GM12864 (cell line): ENCODE data around the gene MUC15.

Experiments
- DNase-seq: peaks from one replicate; pipeline ENCODE4 v3.0.0-alpha.2; 2011; ENCODE audit warnings: low read depth
- H3K4me3 ChIP-seq: 2 replicates; pipeline ENCODE4 v1.5.1; 2011; ENCODE audit warnings: mild to moderate bottlenecking, low read depth, low read length, control low read depth
- TF ChIP-seq, protein P1 (sequence below): IDR thresholded peaks from 2 replicates; pipeline ENCODE4 v1.5.1; 2011; ENCODE audit warnings: low read depth, mild to moderate bottlenecking, moderate library complexity, low read length, control low read depth, inconsistent platforms; ENCODE audit errors: missing control alignments

The MUC15 gene

GRCh38 chr11:26522912-26523610 lies 49.0 kb downstream of the MUC15 start:
- peak; percentile 4 for DNase-seq

DNA sequence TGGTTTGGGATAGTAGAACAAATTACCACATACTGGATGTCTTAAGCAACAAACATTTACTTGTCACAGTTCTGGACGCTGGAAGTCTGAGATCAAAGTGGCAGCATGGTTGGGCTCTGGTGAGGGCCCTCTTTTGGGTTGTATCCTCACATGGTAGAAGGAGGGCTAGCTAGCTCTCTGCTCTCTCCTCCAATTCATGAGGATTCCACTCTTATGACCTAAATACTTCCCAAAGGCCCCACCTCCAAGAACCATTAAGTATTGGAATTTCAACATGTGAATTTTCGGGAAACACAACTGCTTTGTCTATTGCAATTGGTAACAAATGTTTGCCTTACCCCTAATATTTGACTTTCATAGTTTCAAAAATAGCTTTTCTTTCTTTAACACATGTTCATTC lies 52.6 kb downstream of the MUC15 start:
- TF ChIP-seq, protein P1, sequence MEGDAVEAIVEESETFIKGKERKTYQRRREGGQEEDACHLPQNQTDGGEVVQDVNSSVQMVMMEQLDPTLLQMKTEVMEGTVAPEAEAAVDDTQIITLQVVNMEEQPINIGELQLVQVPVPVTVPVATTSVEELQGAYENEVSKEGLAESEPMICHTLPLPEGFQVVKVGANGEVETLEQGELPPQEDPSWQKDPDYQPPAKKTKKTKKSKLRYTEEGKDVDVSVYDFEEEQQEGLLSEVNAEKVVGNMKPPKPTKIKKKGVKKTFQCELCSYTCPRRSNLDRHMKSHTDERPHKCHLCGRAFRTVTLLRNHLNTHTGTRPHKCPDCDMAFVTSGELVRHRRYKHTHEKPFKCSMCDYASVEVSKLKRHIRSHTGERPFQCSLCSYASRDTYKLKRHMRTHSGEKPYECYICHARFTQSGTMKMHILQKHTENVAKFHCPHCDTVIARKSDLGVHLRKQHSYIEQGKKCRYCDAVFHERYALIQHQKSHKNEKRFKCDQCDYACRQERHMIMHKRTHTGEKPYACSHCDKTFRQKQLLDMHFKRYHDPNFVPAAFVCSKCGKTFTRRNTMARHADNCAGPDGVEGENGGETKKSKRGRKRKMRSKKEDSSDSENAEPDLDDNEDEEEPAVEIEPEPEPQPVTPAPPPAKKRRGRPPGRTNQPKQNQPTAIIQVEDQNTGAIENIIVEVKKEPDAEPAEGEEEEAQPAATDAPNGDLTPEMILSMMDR, result no peak
- no peak for DNase-seq
- H3K4me3 ChIP-seq, result no peak overlapping the region

More at GRCh38 chr11:26522912-26523610, 49.0 kb downstream of the MUC15 start:
- TF ChIP-seq, protein P1, result peak; percentile 51
- no peak overlapping the region for H3K4me3 ChIP-seq

DNA sequence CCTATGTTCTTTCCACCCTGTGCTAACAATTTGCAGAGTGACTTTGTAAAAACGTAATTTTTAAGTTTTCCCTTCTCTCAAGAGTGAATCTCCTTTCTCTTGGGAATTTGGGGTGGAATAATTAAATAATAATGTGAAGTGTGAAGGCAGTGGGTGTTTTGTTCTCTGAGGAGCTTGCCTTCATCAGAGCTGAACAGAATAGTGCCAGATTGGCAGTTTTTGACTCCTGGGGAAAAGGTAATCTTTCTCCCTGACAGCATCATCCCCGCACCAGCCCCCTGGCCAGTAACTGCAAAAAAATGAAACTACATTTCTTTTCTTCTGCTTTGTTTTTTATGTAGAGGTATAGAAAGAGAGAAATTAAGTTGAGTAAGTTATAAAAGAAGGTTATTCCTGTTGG lies 59.9 kb downstream of the MUC15 start:
- DNase-seq, result no peak
- H3K4me3 ChIP-seq, result no peak overlapping the region
- TF ChIP-seq, protein P1, result no peak

DNA sequence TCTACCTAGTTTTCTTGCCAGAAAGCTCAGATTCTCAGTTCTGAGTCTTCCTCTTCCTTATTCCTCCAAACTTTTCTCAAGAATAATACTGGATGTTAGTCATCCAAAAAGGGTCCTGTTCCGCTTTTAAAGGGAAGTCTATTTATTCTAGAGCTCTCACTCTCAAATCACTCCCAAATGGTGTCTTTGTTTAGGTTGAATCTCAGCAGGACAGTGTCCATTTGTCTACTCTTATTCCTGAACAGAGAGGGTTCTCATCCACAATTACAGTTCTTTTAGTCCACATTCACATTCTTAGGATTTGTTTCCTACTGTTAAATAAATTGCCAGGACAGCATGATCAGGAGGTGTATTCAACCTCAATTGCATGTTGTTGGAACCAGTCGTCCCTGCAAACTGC lies 61.3 kb downstream of the MUC15 start:
- TF ChIP-seq, protein P1, result no peak

DNA sequence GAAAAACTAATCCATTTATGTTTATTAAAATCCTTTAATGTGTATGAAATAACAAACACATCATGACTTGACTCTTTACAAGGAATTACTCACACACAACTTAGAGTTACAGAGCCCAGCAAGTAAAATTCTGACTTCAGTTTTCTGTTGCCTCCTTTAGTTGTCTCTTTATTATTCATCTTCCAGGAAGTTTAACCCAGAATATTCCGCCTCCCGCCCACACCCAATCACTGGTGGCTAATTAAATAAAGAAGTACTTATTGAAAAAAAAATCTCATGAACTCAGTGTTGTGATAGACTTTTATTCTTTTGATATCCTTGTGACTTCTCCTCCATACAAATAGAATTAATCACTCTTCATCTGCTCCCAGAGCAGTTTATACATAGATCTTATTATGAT lies 61.9 kb downstream of the MUC15 start:
- DNase-seq, result no peak
- TF ChIP-seq, protein P1, result no peak
- no peak overlapping the region for H3K4me3 ChIP-seq

More for the DNA sequence above, 61.3 kb downstream of the MUC15 start:
- DNase-seq, result no peak
- no peak overlapping the region for H3K4me3 ChIP-seq
